Frontal cortex (tissue), 4 donors: Measurements from ENCODE around the gene CNTNAP1. TPM values are rescaled to one million over a fixed set of nuclear protein-coding genes. Genes with fewer than 3 reads are reported as not detected.
A peak's percentile ranks its signal among the peaks of the same experiment; 100 is the strongest.
"Not testable (repeated sequence)": the region's sequence is repeated elsewhere in the genome, so short reads cannot be mapped to it uniquely, and the experiment has no call there.

Source experiments
- DNase-seq, 2 donors: peaks; one replicate each; pipeline ENCODE4 v3.0.0; 2012; ENCODE audit warnings: low spot score in 2 of 2
- FAIRE-seq: peaks from 2 replicates; lab custom pipeline; 2012; peaks lifted over from hg19 to GRCh38; lab: Jason Lieb, UNC
- small RNA-seq: library from RNA; depleted of rRNA; stranded (forward); fragments of <200 nt; gene quantifications from one replicate; pipeline ENCODE3, GENCODE V24; 2014
- total RNA-seq: library from RNA; depleted of rRNA; stranded (reverse); fragments of >200 nt; gene quantifications from one replicate; pipeline ENCODE4 v1.2.3, GENCODE V29; 2014
- donor health status: control.
- donor health status: control.
- donor health status: control.

CNTNAP1 gene
- total RNA-seq, 1 donor from 2014 or later = 5.3 TPM

- DNase-seq (no peak), FAIRE-seq (no peak)
Measured at GRCh38 chr17:42706732-42707131, 24.4 kb downstream of the CNTNAP1 start.

DNA sequence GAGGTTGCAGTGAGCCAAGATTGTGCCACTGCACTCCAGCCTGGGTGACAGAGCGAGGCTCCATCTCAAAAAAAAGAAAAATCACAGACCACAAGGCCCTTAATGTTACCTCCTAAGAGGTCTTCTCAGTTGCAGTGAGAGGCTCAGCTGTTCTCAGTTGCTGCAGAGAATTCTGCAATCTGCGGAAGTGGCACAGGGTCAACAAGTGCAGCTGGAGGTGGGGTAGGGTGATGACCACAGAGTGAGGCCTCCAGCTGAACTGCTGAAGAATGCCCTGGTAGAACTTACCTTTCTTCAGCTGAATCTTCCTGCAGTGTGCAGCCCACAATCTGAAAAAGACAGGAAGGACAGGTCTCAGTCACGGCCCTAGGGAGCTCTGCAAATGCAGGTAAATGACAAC is 26.3 kb downstream of the CNTNAP1 start:
- FAIRE-seq (no peak), DNase-seq (no peak)

DNA sequence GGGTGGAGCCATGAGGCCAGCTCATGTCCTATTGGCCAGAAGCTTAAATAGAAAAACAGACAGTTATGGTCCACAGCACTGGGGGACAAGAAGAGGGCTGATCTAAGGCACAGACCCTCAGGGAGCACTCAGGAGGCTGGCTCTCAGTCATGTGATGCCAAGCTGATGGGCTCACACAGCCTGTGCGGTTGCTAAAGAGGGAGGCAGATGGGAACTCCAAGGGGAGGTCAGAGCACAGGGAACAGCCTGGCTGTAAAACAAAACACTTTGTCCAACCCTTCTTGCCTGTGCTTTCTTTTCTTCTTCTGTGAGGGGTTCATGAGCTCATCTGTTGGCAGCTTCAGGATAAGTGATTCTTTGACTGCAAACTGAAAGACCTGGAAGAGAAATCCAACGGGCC is 27.2 kb downstream of the CNTNAP1 start:
- DNase-seq (no peak), FAIRE-seq (no peak)

GRCh38 chr17:42720996-42721583 is 38.8 kb downstream of the CNTNAP1 start:
- peak; percentile 51 to 67 for DNase-seq
- FAIRE-seq = no peak

GRCh38 chr17:42723636-42724035 is 41.3 kb downstream of the CNTNAP1 start:
- no peak for FAIRE-seq
- no peak for DNase-seq

- FAIRE-seq = no peak
- no peak for DNase-seq
Measured at GRCh38 chr17:42725143-42725542, 42.8 kb downstream of the CNTNAP1 start.

- DNase-seq (no peak), FAIRE-seq (no peak)
Measured at GRCh38 chr17:42740699-42741098, 58.4 kb downstream of the CNTNAP1 start.

DNA sequence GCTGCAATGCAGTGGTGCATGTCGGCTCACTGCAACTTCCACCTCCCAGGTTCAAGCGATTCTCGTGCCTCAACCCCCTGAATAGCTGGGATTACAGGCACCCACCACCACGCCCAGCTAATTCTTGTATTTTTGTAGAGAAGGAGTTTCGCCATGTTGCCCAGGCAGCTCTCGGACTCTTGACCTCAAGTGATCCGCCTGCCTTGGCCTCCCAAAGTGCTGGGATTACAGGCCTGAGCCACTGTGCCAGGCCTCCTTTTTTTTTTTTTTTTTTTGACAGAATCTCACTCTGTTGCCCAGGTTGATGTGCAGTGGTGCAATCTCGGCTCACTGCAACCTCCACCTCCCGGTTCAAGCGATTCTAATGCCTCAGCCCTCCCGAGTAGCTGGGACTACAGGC is 60.6 kb downstream of the CNTNAP1 start:
- FAIRE-seq = not testable (repeated sequence)

DNA sequence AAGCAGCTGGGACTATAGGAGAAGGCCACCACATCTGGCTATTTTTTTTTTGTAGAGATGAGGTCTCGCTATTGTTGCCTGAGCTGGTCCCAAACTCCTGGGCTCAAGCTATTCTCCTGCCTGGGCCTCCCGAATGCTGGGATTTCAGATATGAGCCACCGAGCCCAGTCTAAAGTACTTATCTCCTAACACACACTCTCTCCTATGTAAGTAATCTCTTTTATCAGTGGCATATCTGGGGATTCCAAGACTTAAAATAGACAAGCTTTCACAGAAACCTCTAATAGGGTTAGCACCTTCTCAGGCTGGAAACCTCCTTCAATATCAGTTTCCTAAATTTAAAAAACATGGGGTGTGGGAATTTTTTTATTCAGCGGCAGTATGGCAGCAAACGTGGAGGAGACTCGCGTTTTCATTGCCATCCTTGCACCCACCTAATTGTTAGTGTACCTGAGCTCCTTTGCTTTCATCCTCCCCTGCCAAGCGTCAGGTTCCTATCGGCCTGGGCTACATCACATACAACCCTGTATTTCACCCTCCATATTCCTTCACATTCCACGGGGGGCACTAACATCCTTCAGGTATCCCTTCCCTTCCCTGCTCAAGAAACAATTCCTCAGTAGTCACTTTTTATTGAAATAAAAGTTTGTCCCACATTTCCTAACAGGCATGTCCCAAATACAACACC is 61.4 kb downstream of the CNTNAP1 start:
- FAIRE-seq = no peak

More for the DNA sequence above, 60.6 kb downstream of the CNTNAP1 start:
- DNase-seq = not testable (repeated sequence)

GRCh38 chr17:42744283-42744805 is 62.0 kb downstream of the CNTNAP1 start:
- DNase-seq (peak; percentile 60 to 63), FAIRE-seq (no peak)

More for the DNA sequence above, 61.4 kb downstream of the CNTNAP1 start:
- DNase-seq = peak in 1 of 2 donors; percentile 32

DNA sequence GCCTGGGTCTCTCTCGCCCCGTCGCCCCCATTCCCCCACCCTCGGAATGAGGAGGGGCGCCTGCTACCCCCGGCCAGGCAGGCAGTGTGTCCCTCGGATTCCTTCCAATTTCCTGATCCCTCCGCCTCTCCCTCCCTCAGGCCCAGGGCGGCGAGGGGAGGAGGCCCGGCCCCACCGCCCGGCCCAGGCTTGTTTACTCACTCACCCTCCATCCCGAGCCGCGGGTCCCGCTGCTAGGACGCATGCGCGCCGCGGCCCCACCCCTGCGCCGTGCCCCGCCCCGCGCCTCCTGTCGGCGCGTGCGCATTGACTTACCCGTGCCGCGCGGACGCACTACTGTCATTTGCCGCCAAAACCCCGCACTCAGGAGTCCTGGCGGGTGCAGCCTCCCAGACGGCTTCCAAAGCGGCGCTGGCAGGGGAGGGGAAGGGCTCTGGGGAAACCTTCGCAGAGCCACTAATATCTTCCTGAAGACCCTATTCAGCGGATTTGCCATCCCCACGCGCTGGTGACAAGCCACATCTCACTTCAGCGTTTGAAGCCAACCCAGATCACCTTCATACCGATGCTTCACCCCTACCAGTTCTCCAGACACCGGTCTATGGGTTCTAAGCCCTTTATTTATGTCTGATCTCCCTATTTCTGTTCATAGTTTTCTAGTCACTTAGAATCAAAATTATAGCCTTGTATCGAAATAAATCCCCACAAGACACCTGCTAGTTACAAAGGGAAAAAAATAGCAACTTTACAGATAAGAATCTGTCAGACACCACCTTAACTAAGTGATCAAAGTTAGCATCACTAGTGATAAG is 62.7 kb downstream of the CNTNAP1 start, which contains the start of gene EZH1:
Gene EZH1, minus strand, starts transcription at position 235 of the 812 bp plus-strand sequence. CDS start 16,099 bp downstream, outside the sequence.
- FAIRE-seq = no peak
- peak; percentile 97 to 98 for DNase-seq

DNA sequence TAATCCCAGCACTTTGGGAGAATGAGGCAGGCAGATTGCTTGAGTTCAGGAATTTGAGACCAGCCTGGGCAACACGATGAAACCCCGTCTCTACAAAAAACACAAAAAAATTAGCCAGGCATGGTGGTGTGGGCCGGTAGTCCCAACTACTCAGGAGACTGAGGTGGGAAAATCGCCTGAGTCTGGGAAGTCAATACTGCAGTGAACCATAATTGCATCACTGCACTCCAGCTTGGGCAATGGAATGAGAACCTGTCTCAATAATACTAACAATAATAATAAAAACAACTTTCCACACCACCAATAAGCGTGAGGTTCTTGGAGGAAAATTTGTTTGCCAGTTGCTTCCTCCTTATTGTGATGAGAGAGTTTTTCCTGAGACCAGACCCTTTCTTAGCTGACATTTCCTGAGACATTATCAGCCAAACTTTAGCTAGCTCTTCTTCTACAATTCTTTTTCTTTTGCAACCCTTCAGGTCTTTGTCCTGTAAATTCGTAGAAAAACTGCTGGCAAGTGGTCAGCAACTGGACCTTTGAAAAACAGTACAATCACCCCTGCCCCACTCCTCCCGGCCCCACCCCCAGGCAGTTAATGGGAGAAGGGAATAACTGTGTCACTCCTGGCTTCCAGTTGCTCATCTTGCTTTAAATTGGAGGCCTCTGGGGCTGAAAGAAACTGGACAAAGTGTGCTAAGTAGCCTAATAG is 66.0 kb downstream of the CNTNAP1 start:
- FAIRE-seq (no peak), DNase-seq (no peak)

- FAIRE-seq (no peak), DNase-seq (no peak)
Measured at GRCh38 chr17:42748908-42749798, 66.8 kb downstream of the CNTNAP1 start.

Small RNAs within 50 kb of the gene (small RNA-seq; reads per million reads assigned to genes)
- not detected for gene MIR6780A

Other genes with a start within 250 kb of the CNTNAP1 start
- 207 TPM for gene ATP6V0A1, start 223.7 kb upstream of the CNTNAP1 start, total RNA-seq
- 10.6 TPM for gene NAGLU, start 146.3 kb upstream of the CNTNAP1 start, total RNA-seq
- gene HSD17B1, start 129.6 kb upstream of the CNTNAP1 start, total RNA-seq = 1.6 TPM
- 4.1 TPM for gene COASY, start 120.4 kb upstream of the CNTNAP1 start, total RNA-seq
- 22.8 TPM for gene MLX, start 115.4 kb upstream of the CNTNAP1 start, total RNA-seq
- 4.5 TPM for gene PSMC3IP, start 104.8 kb upstream of the CNTNAP1 start, total RNA-seq
- 59.5 TPM for gene RETREG3, start 73.2 kb upstream of the CNTNAP1 start, total RNA-seq
- gene TUBG1, start 72.8 kb upstream of the CNTNAP1 start, total RNA-seq = 11.4 TPM
- gene TUBG2, start 23.2 kb upstream of the CNTNAP1 start, total RNA-seq = 8.2 TPM
- gene PLEKHH3, start 5.5 kb upstream of the CNTNAP1 start, total RNA-seq = 2.0 TPM
- gene CCR10, start 688 bp upstream of the CNTNAP1 start, total RNA-seq = 0.41 TPM
- 24.9 TPM for gene EZH1, start 62.5 kb downstream of the CNTNAP1 start, total RNA-seq
- gene RAMP2, start 78.7 kb downstream of the CNTNAP1 start, total RNA-seq = 15.9 TPM
- gene VPS25, start 90.9 kb downstream of the CNTNAP1 start, total RNA-seq = 26.1 TPM
- 0.41 TPM for gene WNK4, start 98.1 kb downstream of the CNTNAP1 start, total RNA-seq
- gene COA3, start 116.2 kb downstream of the CNTNAP1 start, total RNA-seq = 98.6 TPM
- 0.82 TPM for gene CNTD1, start 116.3 kb downstream of the CNTNAP1 start, total RNA-seq
- gene BECN1, start 141.8 kb downstream of the CNTNAP1 start, total RNA-seq = 74.6 TPM
- gene PSME3, start 150.9 kb downstream of the CNTNAP1 start, total RNA-seq = 37.9 TPM
- 0.41 TPM for gene AOC2, start 162.0 kb downstream of the CNTNAP1 start, total RNA-seq
- gene AOC3, start 168.7 kb downstream of the CNTNAP1 start, total RNA-seq = 0.41 TPM
- not detected for gene G6PC1, start 218.3 kb downstream of the CNTNAP1 start, total RNA-seq